ENCODE results near the gene SPEG. TPM values are rescaled to one million over a fixed set of nuclear protein-coding genes. Genes with fewer than 3 reads are reported as not detected.

Gene SPEG
- total RNA-seq, 4 donors from 2014 or later: 3.2 to 49.5 (median 10.2) TPM

- H3K27ac ChIP-seq: peak overlapping the region in 1 of 4 donors; percentile 84
- TF ChIP-seq CTCF (IDR thresholded peaks at IDR 0.05) (peak; percentile 53 to 90 (median 84)), POLR2A (IDR thresholded peaks at IDR 0.05) (no peak)
Measured at GRCh38 chr2:219402665-219403515, 31.8 kb upstream of the SPEG start.

GRCh38 chr2:219403861-219404260 lies 30.8 kb upstream of the SPEG start:
- no peak for DNase-seq
- Histone ChIP-seq H3K27me3 (no peaks in the 10 kb centered on the region), H3K4me3 (no peak overlapping the region), H3K36me3 (no peaks in the 10 kb centered on the region), H3K9me3 (no peaks in the 10 kb centered on the region), H3K4me1 (peaks cover 0 to 18% (median 0%) of the 10 kb centered on the region in 4 donors), H3K27ac (peak overlapping the region in 1 of 4 donors; percentile 84)
- no peak for TF ChIP-seq CTCF (IDR thresholded peaks at IDR 0.05)

More at GRCh38 chr2:219402665-219403515, 31.8 kb upstream of the SPEG start:
- Histone ChIP-seq H3K36me3 (no peaks in the 10 kb centered on the region), H3K4me3 (no peak overlapping the region), H3K9me3 (no peaks in the 10 kb centered on the region), H3K4me1 (peaks cover 0 to 27% (median 0%) of the 10 kb centered on the region in 4 donors), H3K27me3 (no peaks in the 10 kb centered on the region)
- DNase-seq: peak in 2 of 3 donors; percentile 51 to 82

GRCh38 chr2:219404291-219404910 lies 30.2 kb upstream of the SPEG start:
- no peak for TF ChIP-seq POLR2A (IDR thresholded peaks at IDR 0.05)
- TF ChIP-seq CTCF (IDR thresholded peaks at IDR 0.05): no peak
- H3K9me3 ChIP-seq: no peaks in the 10 kb centered on the region
- H3K27me3 ChIP-seq: no peaks in the 10 kb centered on the region
- no peak for DNase-seq
- H3K4me3 ChIP-seq: no peak overlapping the region
- peak overlapping the region in 1 of 4 donors; percentile 84 for H3K27ac ChIP-seq
- H3K4me1 ChIP-seq: peaks cover 0 to 13% (median 0%) of the 10 kb centered on the region in 4 donors
- H3K36me3 ChIP-seq: no peaks in the 10 kb centered on the region

- Histone ChIP-seq H3K27ac (peak overlapping the region in 2 of 4 donors; percentile 60 to 84), H3K36me3 (no peaks in the 10 kb centered on the region), H3K27me3 (no peaks in the 10 kb centered on the region), H3K4me3 (no peak overlapping the region), H3K4me1 (peaks cover 0 to 8% (median 0%) of the 10 kb centered on the region in 4 donors), H3K9me3 (no peaks in the 10 kb centered on the region)
- DNase-seq: no peak
- no peak for TF ChIP-seq CTCF (IDR thresholded peaks at IDR 0.05)
- TF ChIP-seq POLR2A (IDR thresholded peaks at IDR 0.05): no peak
Measured at GRCh38 chr2:219404954-219405353, 29.7 kb upstream of the SPEG start.

GRCh38 chr2:219405451-219405850 lies 29.2 kb upstream of the SPEG start:
- Histone ChIP-seq H3K4me1 (peaks cover 0 to 7% (median 0%) of the 10 kb centered on the region in 4 donors), H3K9me3 (no peaks in the 10 kb centered on the region), H3K27me3 (no peaks in the 10 kb centered on the region), H3K4me3 (no peak overlapping the region), H3K36me3 (no peaks in the 10 kb centered on the region), H3K27ac (peak overlapping the region in 2 of 4 donors; percentile 60 to 84)
- no peak for TF ChIP-seq CTCF (IDR thresholded peaks at IDR 0.05)
- no peak for DNase-seq

Data from Peyer's patch (tissue), 4 donors.